H1 (cell line): Measurements from ENCODE around the gene ZNF624. TPM values are rescaled to one million over a fixed set of nuclear protein-coding genes. Genes with fewer than 3 reads are reported as not detected.

Source experiments
- BACH1 ChIP-seq: IDR thresholded peaks from 2 replicates; pipeline ENCODE4 v1.6.1; 2012; ENCODE audit warnings: low read length, improper control_type of control experiment
- CBX8 ChIP-seq: fragments of 300-800, 300-1000 bp; sonication (generic); IDR thresholded peaks from 2 replicates; pipeline ENCODE4 v1.7.1; 2016; ENCODE audit warnings: low read depth, low read length, borderline replicate concordance
- CHD1 ChIP-seq: IDR thresholded peaks from 2 replicates; pipeline ENCODE4 v1.6.1; 2012; ENCODE audit warnings: low read depth, low read length, improper control_type of control experiment
- CHD2 ChIP-seq: IDR thresholded peaks from 2 replicates; pipeline ENCODE4 v1.6.1; 2012; ENCODE audit warnings: low read length, improper control_type of control experiment
- CTBP2 ChIP-seq: IDR thresholded peaks from 2 replicates; pipeline ENCODE4 v1.7.0; 2011; ENCODE audit warnings: borderline replicate concordance, mild to moderate bottlenecking, moderate library complexity, mixed read lengths, low read length; ENCODE audit not compliant: insufficient read depth, insufficient read length
- EP300 ChIP-seq, 2 experiments: IDR thresholded peaks; 1 replicate in 1 of 2; 2 replicates in 1 of 2; pipeline ENCODE4 v1.6.1; 2011 to 2012; ENCODE audit warnings: low read depth in 2 of 2, low read length in 2 of 2, mild to moderate bottlenecking in 2 of 2, borderline replicate concordance in 1 of 2, inconsistent platforms in 1 of 2, moderate library complexity in 1 of 2
- FOSL1 ChIP-seq: IDR thresholded peaks from 2 replicates; pipeline ENCODE4 v1.6.1; 2011; ENCODE audit warnings: mild to moderate bottlenecking, low read depth, low read length, moderate library complexity; ENCODE audit not compliant: insufficient read depth
- KDM4A ChIP-seq: IDR thresholded peaks from one replicate; pipeline ENCODE4 v1.7.1; 2012; ENCODE audit warnings: low read depth, mild to moderate bottlenecking, moderate library complexity, low read length, inconsistent platforms; ENCODE audit not compliant: severe bottlenecking
- NRF1 ChIP-seq: IDR thresholded peaks from 2 replicates; pipeline ENCODE4 v1.6.1; 2011; ENCODE audit warnings: mild to moderate bottlenecking, low read depth, low read length, improper control_type of control experiment
- POU5F1 ChIP-seq: IDR thresholded peaks from 2 replicates; pipeline ENCODE4 v1.6.1; 2011; ENCODE audit warnings: low read depth, mild to moderate bottlenecking, low read length, moderate library complexity
- RAD21 ChIP-seq, 2 experiments: IDR thresholded peaks in 1 of 2; conservative IDR thresholded peaks in 1 of 2; 2 replicates each; pipeline ENCODE4 v1.6.1; 2011; ENCODE audit warnings: low read depth in 2 of 2, low read length in 2 of 2, improper control_type of control experiment in 1 of 2, inconsistent platforms in 1 of 2, mild to moderate bottlenecking in 1 of 2, moderate library complexity in 1 of 2
- RBBP5 ChIP-seq: IDR thresholded peaks from 2 replicates; pipeline ENCODE4 v1.7.1; 2012; ENCODE audit warnings: low read depth, mild to moderate bottlenecking, inconsistent platforms, low read length, moderate library complexity, borderline replicate concordance
- RFX5 ChIP-seq: IDR thresholded peaks from 2 replicates; pipeline ENCODE4 v1.6.1; 2011; ENCODE audit warnings: low read depth, low read length, improper control_type of control experiment, borderline replicate concordance
- SP2 ChIP-seq: IDR thresholded peaks from 2 replicates; pipeline ENCODE4 v1.6.1; 2012; ENCODE audit warnings: mild to moderate bottlenecking, low read length, inconsistent platforms
- TAF7 ChIP-seq: optimal IDR thresholded peaks from 2 replicates; pipeline ENCODE3; 2011; ENCODE audit warnings: low read depth, mild to moderate bottlenecking, inconsistent platforms, low read length, moderate library complexity, borderline replicate concordance
- TCF12 ChIP-seq: IDR thresholded peaks from 2 replicates; pipeline ENCODE4 v1.6.1; 2011; ENCODE audit warnings: low read depth, mild to moderate bottlenecking, low read length
- TEAD4 ChIP-seq: IDR thresholded peaks from 2 replicates; pipeline ENCODE4 v1.6.1; 2012; ENCODE audit warnings: low read depth, low read length, inconsistent platforms, mixed read lengths
- YY1 ChIP-seq: IDR thresholded peaks from 2 replicates; pipeline ENCODE4 v1.6.1; 2011; ENCODE audit warnings: low read depth, mild to moderate bottlenecking, low read length
- polyA plus RNA-seq, 7 experiments: library from polyadenylated mRNA; depleted of rRNA in 3 of 7; stranded (reverse) in 5 of 7; unstranded in 2 of 7; fragments of >200 nt in 5 of 7; fragments of 200-250 nt in 2 of 7; gene quantifications; 1 replicate in 5 of 7; 2 replicates in 1 of 7; 4 replicates in 1 of 7; pipeline versions ENCODE4 v1.2.1 to v1.2.3, GENCODE V29; 2011 to 2013; ENCODE audit warnings: missing spikeins in 2 of 7, mixed read lengths in 2 of 7
- total RNA-seq: library from RNA; stranded (reverse); fragmentation: NEBNext Ultra II Directional; extraction: Animal tissue kit (Norgen Biotek cat#: 25700); gene quantifications from 2 replicates; pipeline ENCODE4 v1.2.1, GENCODE V29; 2021
- TF ChIP-seq, protein P1 (sequence below), 3 experiments: IDR thresholded peaks; 1 replicate in 2 of 3; 2 replicates in 1 of 3; pipeline versions ENCODE4 v1.5.1 to v1.6.1; 2011; ENCODE audit warnings: low read length in 3 of 3, mild to moderate bottlenecking in 3 of 3, inconsistent platforms in 2 of 3, low read depth in 1 of 3, moderate library complexity in 1 of 3; ENCODE audit not compliant: insufficient read depth in 1 of 3; ENCODE audit errors: control extremely low read depth in 1 of 3
- TF ChIP-seq, protein P2 (sequence below): IDR thresholded peaks from 2 replicates; pipeline ENCODE4 v1.6.1; 2011; ENCODE audit warnings: low read length, improper control_type of control experiment

ZNF624 gene
- total and polyA plus RNA-seq, 2 of the 8 experiments (the other 6 are each of a cell fraction or from before 2014, with no cell fraction given) = 0.39 to 2.5 TPM

DNA sequence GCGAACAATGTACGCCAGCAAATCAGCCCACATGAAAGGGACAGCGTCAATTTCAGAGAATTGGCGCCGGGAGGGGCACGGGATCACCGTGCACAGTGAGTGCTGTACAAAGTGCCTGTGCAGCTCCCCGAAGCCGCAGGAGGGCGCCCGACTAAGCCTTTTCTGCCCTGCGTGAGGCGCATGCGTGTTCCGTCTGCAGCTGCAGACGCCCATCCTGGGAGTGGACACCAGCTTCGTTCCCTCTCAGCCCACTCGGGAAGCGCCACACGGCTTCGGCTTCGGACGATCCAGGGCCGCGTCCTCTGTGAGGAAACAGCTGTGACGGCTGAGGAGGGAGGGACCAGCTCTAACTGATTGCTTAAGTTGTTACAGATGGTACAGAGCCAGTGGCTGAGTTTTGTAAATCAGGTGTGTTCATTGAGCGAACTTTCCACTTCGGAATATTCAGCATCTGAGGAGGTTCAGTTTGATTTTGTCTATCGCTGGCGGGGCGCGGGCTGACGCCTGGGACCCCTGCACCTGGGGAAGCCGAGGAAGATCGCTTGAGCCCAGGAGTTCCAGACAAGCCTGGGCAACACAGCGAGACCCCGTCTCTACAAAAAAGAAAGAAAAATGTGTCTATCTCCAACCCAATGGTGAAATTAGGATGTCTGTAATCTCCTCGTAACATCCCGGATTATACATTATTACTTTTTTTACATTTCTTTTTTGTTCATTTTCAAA lies 69.2 kb downstream of the ZNF624 start (continued):
- TF ChIP-seq, protein P1, sequence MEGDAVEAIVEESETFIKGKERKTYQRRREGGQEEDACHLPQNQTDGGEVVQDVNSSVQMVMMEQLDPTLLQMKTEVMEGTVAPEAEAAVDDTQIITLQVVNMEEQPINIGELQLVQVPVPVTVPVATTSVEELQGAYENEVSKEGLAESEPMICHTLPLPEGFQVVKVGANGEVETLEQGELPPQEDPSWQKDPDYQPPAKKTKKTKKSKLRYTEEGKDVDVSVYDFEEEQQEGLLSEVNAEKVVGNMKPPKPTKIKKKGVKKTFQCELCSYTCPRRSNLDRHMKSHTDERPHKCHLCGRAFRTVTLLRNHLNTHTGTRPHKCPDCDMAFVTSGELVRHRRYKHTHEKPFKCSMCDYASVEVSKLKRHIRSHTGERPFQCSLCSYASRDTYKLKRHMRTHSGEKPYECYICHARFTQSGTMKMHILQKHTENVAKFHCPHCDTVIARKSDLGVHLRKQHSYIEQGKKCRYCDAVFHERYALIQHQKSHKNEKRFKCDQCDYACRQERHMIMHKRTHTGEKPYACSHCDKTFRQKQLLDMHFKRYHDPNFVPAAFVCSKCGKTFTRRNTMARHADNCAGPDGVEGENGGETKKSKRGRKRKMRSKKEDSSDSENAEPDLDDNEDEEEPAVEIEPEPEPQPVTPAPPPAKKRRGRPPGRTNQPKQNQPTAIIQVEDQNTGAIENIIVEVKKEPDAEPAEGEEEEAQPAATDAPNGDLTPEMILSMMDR (IDR thresholded peaks at IDR 0.05; ENCODE audit: control extremely low read depth in 1 of 3, insufficient read depth in 1 of 3, low read depth in 1 of 3, low read length in 3 of 3) = peak; percentile 93 to 98 (median 96)
- TF ChIP-seq CHD1 (no peak), CHD2 (no peak), RBBP5 (no peak), KDM4A (peak; percentile 46), SP2 (no peak), RFX5 (no peak), TEAD4 (no peak), BACH1 (no peak), FOSL1 (no peak), CBX8 (no peak), YY1 (0 out of 2 replicates have a peak, but pooled peaks have one; percentile 15), EP300 (IDR thresholded peaks at IDR 0.05; ENCODE audit: borderline replicate concordance in 1 of 2, low read depth in 2 of 2, low read length in 2 of 2) (no peak), NRF1 (peak; percentile 46; the same call in 1 of the 2 replicates), TAF7 (no peak), TCF12 (no peak), POU5F1 (no peak), RAD21 (IDR thresholded peaks at IDR 0.05 in 1 of 2, conservative IDR thresholded peaks at IDR 0.05 in 1 of 2; ENCODE audit: low read depth in 2 of 2, low read length in 2 of 2) (peak; percentile 61 to 73), CTBP2 (no peak)
- TF ChIP-seq, protein P2, sequence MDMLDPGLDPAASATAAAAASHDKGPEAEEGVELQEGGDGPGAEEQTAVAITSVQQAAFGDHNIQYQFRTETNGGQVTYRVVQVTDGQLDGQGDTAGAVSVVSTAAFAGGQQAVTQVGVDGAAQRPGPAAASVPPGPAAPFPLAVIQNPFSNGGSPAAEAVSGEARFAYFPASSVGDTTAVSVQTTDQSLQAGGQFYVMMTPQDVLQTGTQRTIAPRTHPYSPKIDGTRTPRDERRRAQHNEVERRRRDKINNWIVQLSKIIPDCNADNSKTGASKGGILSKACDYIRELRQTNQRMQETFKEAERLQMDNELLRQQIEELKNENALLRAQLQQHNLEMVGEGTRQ = no peak
